22Rv1 (cell line): ENCODE data around the gene FBXO10.
"Not testable (repeated sequence)": the region's sequence is repeated elsewhere in the genome, so short reads cannot be mapped to it uniquely, and the experiment has no call there.

ENCODE experiments used
- ZFX ChIP-seq: fragments of 450-650 bp; IDR thresholded peaks from 2 replicates; pipeline ENCODE4 v1.6.1; 2017; ENCODE audit warnings: antibody characterized with exemption, borderline replicate concordance
- TF ChIP-seq, protein P1 (sequence below): fragments of 450-650 bp; IDR thresholded peaks from 2 replicates; pipeline ENCODE4 v1.5.1; 2017; ENCODE audit warnings: mild to moderate bottlenecking

- TF ChIP-seq, protein P1, sequence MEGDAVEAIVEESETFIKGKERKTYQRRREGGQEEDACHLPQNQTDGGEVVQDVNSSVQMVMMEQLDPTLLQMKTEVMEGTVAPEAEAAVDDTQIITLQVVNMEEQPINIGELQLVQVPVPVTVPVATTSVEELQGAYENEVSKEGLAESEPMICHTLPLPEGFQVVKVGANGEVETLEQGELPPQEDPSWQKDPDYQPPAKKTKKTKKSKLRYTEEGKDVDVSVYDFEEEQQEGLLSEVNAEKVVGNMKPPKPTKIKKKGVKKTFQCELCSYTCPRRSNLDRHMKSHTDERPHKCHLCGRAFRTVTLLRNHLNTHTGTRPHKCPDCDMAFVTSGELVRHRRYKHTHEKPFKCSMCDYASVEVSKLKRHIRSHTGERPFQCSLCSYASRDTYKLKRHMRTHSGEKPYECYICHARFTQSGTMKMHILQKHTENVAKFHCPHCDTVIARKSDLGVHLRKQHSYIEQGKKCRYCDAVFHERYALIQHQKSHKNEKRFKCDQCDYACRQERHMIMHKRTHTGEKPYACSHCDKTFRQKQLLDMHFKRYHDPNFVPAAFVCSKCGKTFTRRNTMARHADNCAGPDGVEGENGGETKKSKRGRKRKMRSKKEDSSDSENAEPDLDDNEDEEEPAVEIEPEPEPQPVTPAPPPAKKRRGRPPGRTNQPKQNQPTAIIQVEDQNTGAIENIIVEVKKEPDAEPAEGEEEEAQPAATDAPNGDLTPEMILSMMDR, result not testable (repeated sequence)
- TF ChIP-seq ZFX, result not testable (repeated sequence)
Observed at GRCh38 chr9:37602061-37602460, 25.9 kb upstream of the FBXO10 start.
